Heart left ventricle (tissue), 16 donors: Measurements from ENCODE around the gene SNCA. TPM values are rescaled to one million over a fixed set of nuclear protein-coding genes. Genes with fewer than 3 reads are reported as not detected.

ENCODE experiments used
- ATAC-seq, 4 donors: fragments of 200-7000 bp; cut with Tn5 transposase; one replicate each; pipeline ENCODE4 v1.9.1; 2020 to 2022; ENCODE audit warnings: moderate library complexity in 4 of 4, mild to moderate bottlenecking in 3 of 4, moderate number of reproducible peaks in 1 of 4
- DNase-seq, 5 donors: peaks; one replicate each; pipeline ENCODE4 v3.0.0-alpha.2; 2020
- H3K27ac ChIP-seq, 12 donors: fragments of 200-600 bp; sonication (generic) in 4 of 12; one replicate each; pipeline versions ENCODE4 v1.5.0 to v1.8.0; 2016 to 2022; ENCODE audit warnings: mild to moderate bottlenecking in 2 of 12
- H3K27me3 ChIP-seq, 9 donors: fragments of 200-600 bp; sonication (generic) in 2 of 9; one replicate each; pipeline versions ENCODE4 v1.5.1 to v1.8.0; 2016 to 2022; ENCODE audit warnings: mild to moderate bottlenecking in 3 of 9
- H3K36me3 ChIP-seq, 9 donors: fragments of 200-600 bp; sonication (generic) in 2 of 9; one replicate each; pipeline versions ENCODE4 v1.5.0 to v1.8.0; 2018 to 2022; ENCODE audit warnings: mild to moderate bottlenecking in 2 of 9
- H3K4me1 ChIP-seq, 12 donors: fragments of 200-600 bp; sonication (generic) in 4 of 12; one replicate each; pipeline versions ENCODE4 v1.5.0 to v1.8.0; 2016 to 2022; ENCODE audit warnings: mild to moderate bottlenecking in 3 of 12
- H3K4me3 ChIP-seq, 12 donors: fragments of 200-600 bp; sonication (generic) in 4 of 12; one replicate each; pipeline versions ENCODE4 v1.5.0 to v1.8.0; 2017 to 2022; ENCODE audit warnings: mild to moderate bottlenecking in 9 of 12, moderate library complexity in 4 of 12
- H3K9me3 ChIP-seq, 12 donors: fragments of 200-600 bp; sonication (generic) in 4 of 12; one replicate each; pipeline versions ENCODE4 v1.5.0 to v1.8.0; 2016 to 2022; ENCODE audit warnings: mild to moderate bottlenecking in 1 of 12
- CTCF ChIP-seq, 12 donors: fragments of 200-600 bp; sonication (generic) in 4 of 12; IDR thresholded peaks; one replicate each; pipeline versions ENCODE4 v1.5.0 to v1.8.0; 2018 to 2022; ENCODE audit warnings: antibody characterized with exemption in 12 of 12, mild to moderate bottlenecking in 5 of 12
- POLR2A ChIP-seq, 2 donors: fragments of 450-650 bp; IDR thresholded peaks; one replicate each; pipeline ENCODE4 v1.6.1; 2017; ENCODE audit warnings: antibody characterized with exemption in 2 of 2, mild to moderate bottlenecking in 2 of 2, moderate library complexity in 2 of 2
- WGBS, 4 donors: extraction: QIAGEN DNeasy Blood & Tissue Kit in 2 of 4; methylation state at CpG; one replicate each; pipeline versions ENCODE4 v1.1.5 to v1.1.7; 2013 to 2018; 5-methylcytosine and 5-hydroxymethylcytosine counted together
- intact Hi-C, 10 donors: fragments of 100-400 bp; cut with DNase I; formaldehyde crosslinking; loops; one replicate each; pipeline versions ENCODE4 v1.11.1 to v1.14.2; 2022
- polyA plus RNA-seq, 2 donors: library from polyadenylated mRNA; stranded (reverse); fragments of 200-250 nt; gene quantifications; one replicate each; pipeline ENCODE4 v1.2.3, GENCODE V29; 2013
- total RNA-seq, 9 donors: library from RNA; depleted of rRNA in 2 of 9; stranded (reverse); fragments of >200 nt in 2 of 9; fragmentation: NEBNext Ultra II Directional in 3 of 9; extraction: Animal tissue kit (Norgen Biotek cat#: 25700) in 3 of 9; gene quantifications; one replicate each; pipeline versions ENCODE4 v1.1.0 to v1.2.4, GENCODE V29; 2016 to 2023
- donor health status: ischemic (EF 13 %, LVEDD 7.1; RV severe dilation, severe dysfunction).
- donor health status: healthy with polysubstance abuse.
- donor health status: DM: no; HTN: yes; CAD: no.
- donor health status: DM: no; HTN: no; CAD: no.
- donor health status: ischemic (EF 25% LVEDD 6.9; RV normal size, moderate dysfunction).
- donor health status: ischemic (EF 25% LVEDD 5.7; RV mildly dilated, moderate dysfunction).
- donor health status: healthy.
- donor health status: DM: yes; HTN: yes; CAD: no.
- donor health status: ischemic (EF 35%, LVEDD 5.7; RV mildly dilated, moderate dysfunction).
- donor health status: nonischemic (EF 11% LVEDD 7.7; RV severe dilation, severe dysfunction).
- donor health status: DM: yes; HTN: yes; CAD: no.
- donor health status: PGD.
- donor health status: ischemic (EF 29% LVEDD 5.4; RV normal size, mild dysfunction).
- donor health status: nonischemic (EF 23%, LVEDD 6.1; RV moderate dilation, normal function).

Gene SNCA
- total and polyA plus RNA-seq, 11 donors: 2.3 to 27.9 (median 5.5) TPM

GRCh38 chr4:89839558-89839957 lies 2.6 kb upstream of the SNCA start:
- Histone ChIP-seq H3K36me3 (no peaks in the 10 kb centered on the region), H3K27ac (no peak overlapping the region), H3K27me3 (peaks cover 0 to 66% (median 24%) of the 10 kb centered on the region in 9 donors), H3K4me3 (no peak overlapping the region), H3K9me3 (no peaks in the 10 kb centered on the region), H3K4me1 (peaks cover 0 to 20% (median 2%) of the 10 kb centered on the region in 12 donors)
- WGBS, 4 donors: 64 to 84% (median 77%) methylated on average over 1 of the region's 1 CpG
- ATAC-seq (no peak), DNase-seq (no peak)
- TF ChIP-seq CTCF (IDR thresholded peaks at IDR 0.05) (no peak), POLR2A (IDR thresholded peaks at IDR 0.05) (no peak)
- intact Hi-C loops: no loop called here

GRCh38 chr4:89837993-89838390 lies 1.0 kb upstream of the SNCA start:
- Histone ChIP-seq H3K27me3 (peaks cover 0 to 66% (median 24%) of the 10 kb centered on the region in 9 donors), H3K4me1 (peaks cover 0 to 20% (median 2%) of the 10 kb centered on the region in 12 donors), H3K9me3 (no peaks in the 10 kb centered on the region), H3K4me3 (peak overlapping the region in 11 of 12 donors; percentile 12 to 72 (median 57)), H3K36me3 (no peaks in the 10 kb centered on the region), H3K27ac (peak overlapping the region in 1 of 12 donors; percentile 61)
- intact Hi-C loops: no loop called here
- no peak for DNase-seq
- no peak for ATAC-seq
- WGBS, 4 donors: 2 to 7% (median 3%) methylated on average over 8 of the region's 8 CpGs
- TF ChIP-seq POLR2A (IDR thresholded peaks at IDR 0.05): no peak
- no peak for TF ChIP-seq CTCF (IDR thresholded peaks at IDR 0.05)

- intact Hi-C loops: no loop called here
- Histone ChIP-seq H3K4me1 (peaks cover 0 to 20% (median 2%) of the 10 kb centered on the region in 12 donors), H3K27ac (peak overlapping the region in 3 of 12 donors; percentile 26 to 61 (median 33)), H3K4me3 (peak overlapping the region; percentile 12 to 72 (median 56)), H3K36me3 (no peaks in the 10 kb centered on the region), H3K9me3 (no peaks in the 10 kb centered on the region), H3K27me3 (peaks cover 0 to 65% (median 24%) of the 10 kb centered on the region in 9 donors)
- peak; percentile 30 to 73 (median 63) for ATAC-seq
- peak in 3 of 5 donors; percentile 10 to 62 (median 26) for DNase-seq
- 1% methylated on average over 28 to 30 of the region's 30 CpGs for WGBS, 4 donors
- TF ChIP-seq POLR2A (IDR thresholded peaks at IDR 0.05): no peak
- peak in 1 of 12 donors; percentile 17 for TF ChIP-seq CTCF (IDR thresholded peaks at IDR 0.05)
These were observed 528 bp upstream of the SNCA start for GRCh38 chr4:89837385-89837992.

- intact Hi-C loops: no loop called here
- Histone ChIP-seq H3K36me3 (no peaks in the 10 kb centered on the region), H3K4me3 (peak overlapping the region; percentile 12 to 72 (median 56)), H3K4me1 (peaks cover 0 to 20% (median 2%) of the 10 kb centered on the region in 12 donors), H3K27me3 (peaks cover 0 to 53% (median 24%) of the 10 kb centered on the region in 9 donors), H3K9me3 (no peaks in the 10 kb centered on the region), H3K27ac (peak overlapping the region in 1 of 12 donors; percentile 61)
- DNase-seq (no peak), ATAC-seq (peak in 2 of 4 donors; percentile 15 to 33)
- WGBS, 4 donors: 5 to 11% (median 10%) methylated on average over 29 to 33 of the region's 33 CpGs
- TF ChIP-seq CTCF (IDR thresholded peaks at IDR 0.05) (no peak), POLR2A (IDR thresholded peaks at IDR 0.05) (no peak)
These were observed 773 bp downstream of the SNCA start for GRCh38 chr4:89836031-89836745.
